ENCODE measurements around the gene TMEM37.

GRCh38 chr2:119409506-119409905 is 22.1 kb upstream of the TMEM37 start:
- TF ChIP-seq, protein P1, sequence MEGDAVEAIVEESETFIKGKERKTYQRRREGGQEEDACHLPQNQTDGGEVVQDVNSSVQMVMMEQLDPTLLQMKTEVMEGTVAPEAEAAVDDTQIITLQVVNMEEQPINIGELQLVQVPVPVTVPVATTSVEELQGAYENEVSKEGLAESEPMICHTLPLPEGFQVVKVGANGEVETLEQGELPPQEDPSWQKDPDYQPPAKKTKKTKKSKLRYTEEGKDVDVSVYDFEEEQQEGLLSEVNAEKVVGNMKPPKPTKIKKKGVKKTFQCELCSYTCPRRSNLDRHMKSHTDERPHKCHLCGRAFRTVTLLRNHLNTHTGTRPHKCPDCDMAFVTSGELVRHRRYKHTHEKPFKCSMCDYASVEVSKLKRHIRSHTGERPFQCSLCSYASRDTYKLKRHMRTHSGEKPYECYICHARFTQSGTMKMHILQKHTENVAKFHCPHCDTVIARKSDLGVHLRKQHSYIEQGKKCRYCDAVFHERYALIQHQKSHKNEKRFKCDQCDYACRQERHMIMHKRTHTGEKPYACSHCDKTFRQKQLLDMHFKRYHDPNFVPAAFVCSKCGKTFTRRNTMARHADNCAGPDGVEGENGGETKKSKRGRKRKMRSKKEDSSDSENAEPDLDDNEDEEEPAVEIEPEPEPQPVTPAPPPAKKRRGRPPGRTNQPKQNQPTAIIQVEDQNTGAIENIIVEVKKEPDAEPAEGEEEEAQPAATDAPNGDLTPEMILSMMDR (conservative IDR thresholded peaks at IDR 0.05) = no peak
- TF ChIP-seq ZFX (IDR thresholded peaks at IDR 0.05) = no peak

All from C4-2B (cell line).